Uterus (tissue), 2 donors: ENCODE data around the gene GLIS2.

ENCODE experiments used
- POLR2A ChIP-seq, 2 donors: fragments of 450-650 bp; IDR thresholded peaks; one replicate each; pipeline ENCODE4 v1.6.1; 2016; ENCODE audit warnings: antibody characterized with exemption in 2 of 2, mild to moderate bottlenecking in 1 of 2, moderate library complexity in 1 of 2
- TF ChIP-seq, protein P1 (sequence below), 4 experiments: fragments of 200-600 bp in 2 of 4; fragments of 450-650 bp in 2 of 4; sonication (generic) in 2 of 4; IDR thresholded peaks; one replicate each; pipeline ENCODE4 v1.5.1; 2016 to 2019; ENCODE audit warnings: antibody characterized with exemption in 4 of 4, mild to moderate bottlenecking in 2 of 4, moderate library complexity in 1 of 4

- TF ChIP-seq, protein P1, sequence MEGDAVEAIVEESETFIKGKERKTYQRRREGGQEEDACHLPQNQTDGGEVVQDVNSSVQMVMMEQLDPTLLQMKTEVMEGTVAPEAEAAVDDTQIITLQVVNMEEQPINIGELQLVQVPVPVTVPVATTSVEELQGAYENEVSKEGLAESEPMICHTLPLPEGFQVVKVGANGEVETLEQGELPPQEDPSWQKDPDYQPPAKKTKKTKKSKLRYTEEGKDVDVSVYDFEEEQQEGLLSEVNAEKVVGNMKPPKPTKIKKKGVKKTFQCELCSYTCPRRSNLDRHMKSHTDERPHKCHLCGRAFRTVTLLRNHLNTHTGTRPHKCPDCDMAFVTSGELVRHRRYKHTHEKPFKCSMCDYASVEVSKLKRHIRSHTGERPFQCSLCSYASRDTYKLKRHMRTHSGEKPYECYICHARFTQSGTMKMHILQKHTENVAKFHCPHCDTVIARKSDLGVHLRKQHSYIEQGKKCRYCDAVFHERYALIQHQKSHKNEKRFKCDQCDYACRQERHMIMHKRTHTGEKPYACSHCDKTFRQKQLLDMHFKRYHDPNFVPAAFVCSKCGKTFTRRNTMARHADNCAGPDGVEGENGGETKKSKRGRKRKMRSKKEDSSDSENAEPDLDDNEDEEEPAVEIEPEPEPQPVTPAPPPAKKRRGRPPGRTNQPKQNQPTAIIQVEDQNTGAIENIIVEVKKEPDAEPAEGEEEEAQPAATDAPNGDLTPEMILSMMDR (IDR thresholded peaks at IDR 0.05) = no peak
- no peak for TF ChIP-seq POLR2A (IDR thresholded peaks at IDR 0.05)
Observed at GRCh38 chr16:4359914-4360313, 44.0 kb downstream of the GLIS2 start.
